Activated T-helper 9 cell treated with anti-CD3 and anti-CD28 coated beads, Interleukin-2, amount 50 U/mL, for 16 hours (primary cell): ENCODE data around the gene MORN2.

ENCODE experiments used
- DNase-seq: peaks from one replicate; pipeline ENCODE4 v3.0.0-alpha.2; 2020; ENCODE audit warnings: low read depth

The MORN2 gene

DNA sequence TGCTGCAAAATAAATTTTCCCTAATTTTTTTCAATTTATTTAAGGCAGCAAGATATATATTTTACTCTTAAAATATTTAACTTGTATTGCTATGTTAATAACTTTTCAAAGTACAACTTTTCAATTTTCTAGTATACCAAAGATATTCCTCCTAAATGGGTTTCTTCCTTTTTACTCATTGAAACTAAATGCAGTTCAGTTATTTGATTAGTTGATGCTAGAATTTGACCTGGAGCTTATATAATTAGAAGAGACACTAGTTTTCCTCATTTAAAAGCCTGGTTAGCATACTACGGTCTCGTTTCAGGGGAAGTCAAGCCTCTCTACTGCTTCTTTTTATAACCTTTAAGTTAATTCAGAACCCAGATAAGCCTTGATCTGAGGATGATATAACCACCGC, 13.8 kb downstream of the MORN2 start, which contains the start of gene ARHGEF33:
Gene ARHGEF33 (plus strand): TSS at position 301 of the 400 bp plus-strand sequence. CDS start 29,573 bp downstream, outside the sequence.
- DNase-seq: no peak

DNA sequence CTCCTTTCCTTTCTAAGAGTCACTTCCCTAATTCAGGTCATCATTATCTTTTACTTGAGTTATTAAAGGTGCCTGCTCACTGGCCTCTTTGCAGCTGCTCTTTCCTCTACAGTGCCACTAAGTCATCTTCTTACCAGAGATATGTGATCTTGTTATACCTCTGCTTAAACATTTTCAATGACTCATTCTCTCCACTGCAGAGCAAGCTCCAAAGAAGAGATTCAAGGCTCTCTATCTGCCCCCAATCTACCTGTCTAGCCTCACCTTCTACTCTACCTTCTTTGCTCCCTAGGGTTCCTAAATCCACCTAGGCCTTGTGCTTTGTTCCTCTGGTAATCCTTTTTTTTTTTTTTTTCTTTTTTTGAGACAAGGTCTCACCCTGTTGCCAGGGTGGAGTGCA, 17.0 kb downstream of the MORN2 start:
- no peak for DNase-seq

DNA sequence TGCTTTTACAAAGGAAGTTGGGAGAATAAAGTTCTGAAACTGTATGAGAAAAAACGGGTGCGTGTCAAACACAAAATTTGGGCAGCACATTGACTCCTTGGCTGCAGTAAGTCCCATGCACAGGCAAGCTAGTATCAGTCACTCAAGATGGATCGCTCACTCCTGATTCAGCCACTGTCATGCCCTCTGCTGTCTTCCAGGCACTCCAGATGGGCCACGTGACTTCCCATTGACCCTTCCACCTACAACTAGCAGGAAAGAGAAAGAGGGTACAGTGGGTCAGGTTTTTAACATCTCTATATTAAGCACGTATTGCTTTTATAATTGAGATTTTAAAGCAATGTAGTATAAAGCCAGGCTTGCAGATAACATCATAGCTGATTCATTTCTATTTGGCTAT, 22.5 kb downstream of the MORN2 start:
- DNase-seq: no peak

DNA sequence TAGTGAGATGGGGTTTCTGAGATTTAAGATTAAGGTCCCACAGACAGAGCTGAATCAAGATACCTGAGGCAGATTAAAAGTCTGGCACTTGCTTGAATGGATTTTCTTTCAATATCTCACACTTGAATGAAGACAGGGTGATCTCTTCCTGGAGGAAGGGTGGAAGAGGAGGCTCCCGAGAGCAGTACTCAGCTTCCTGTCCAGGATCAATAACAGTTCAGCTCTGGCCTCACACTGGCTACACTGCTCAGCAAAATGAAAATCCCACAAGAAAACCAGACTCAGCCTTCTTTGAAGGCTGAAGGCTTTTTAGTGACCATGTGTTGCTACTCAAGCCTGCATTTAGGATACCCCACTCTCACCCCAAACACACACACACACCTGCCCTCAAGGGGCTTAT, 24.9 kb downstream of the MORN2 start:
- DNase-seq: no peak

DNA sequence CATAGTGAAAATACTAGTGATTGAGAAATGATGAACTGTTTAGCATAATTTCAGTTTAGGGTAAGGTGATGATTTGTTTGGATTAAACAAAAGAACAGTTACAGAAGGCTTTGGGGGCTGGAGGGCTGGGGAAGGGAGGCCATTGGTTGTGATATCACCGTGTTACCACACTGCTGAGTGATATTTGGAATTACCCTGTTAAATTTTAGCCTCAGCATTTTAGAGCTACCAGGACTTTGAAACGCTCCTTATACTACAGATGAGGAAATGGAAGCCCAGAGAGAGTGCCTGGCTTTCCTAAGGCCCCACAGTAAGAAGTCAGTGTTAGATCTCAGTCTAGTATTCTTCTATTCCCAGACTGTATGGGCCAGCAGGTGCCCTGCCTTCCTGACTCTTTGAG, 29.5 kb downstream of the MORN2 start:
- no peak for DNase-seq

DNA sequence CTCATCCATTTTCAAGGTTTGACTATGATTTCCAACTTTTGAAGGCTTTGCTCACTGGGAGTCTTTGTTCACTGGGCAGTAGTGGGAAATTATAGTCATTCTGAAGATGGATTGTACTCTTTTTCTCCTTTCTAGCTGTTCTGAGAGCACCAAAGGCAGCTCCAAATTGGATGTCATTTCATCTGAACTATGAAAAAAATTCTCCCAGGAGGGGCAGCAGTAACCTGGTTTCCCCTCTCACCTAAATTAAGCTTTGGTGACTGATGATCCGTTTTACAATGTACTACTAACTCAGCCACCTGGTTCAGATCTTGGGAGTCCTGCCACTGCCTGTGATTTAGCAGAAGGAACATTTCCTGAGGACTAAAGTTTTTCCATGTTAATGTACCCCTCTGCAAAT, 31.5 kb downstream of the MORN2 start:
- DNase-seq: no peak

DNA sequence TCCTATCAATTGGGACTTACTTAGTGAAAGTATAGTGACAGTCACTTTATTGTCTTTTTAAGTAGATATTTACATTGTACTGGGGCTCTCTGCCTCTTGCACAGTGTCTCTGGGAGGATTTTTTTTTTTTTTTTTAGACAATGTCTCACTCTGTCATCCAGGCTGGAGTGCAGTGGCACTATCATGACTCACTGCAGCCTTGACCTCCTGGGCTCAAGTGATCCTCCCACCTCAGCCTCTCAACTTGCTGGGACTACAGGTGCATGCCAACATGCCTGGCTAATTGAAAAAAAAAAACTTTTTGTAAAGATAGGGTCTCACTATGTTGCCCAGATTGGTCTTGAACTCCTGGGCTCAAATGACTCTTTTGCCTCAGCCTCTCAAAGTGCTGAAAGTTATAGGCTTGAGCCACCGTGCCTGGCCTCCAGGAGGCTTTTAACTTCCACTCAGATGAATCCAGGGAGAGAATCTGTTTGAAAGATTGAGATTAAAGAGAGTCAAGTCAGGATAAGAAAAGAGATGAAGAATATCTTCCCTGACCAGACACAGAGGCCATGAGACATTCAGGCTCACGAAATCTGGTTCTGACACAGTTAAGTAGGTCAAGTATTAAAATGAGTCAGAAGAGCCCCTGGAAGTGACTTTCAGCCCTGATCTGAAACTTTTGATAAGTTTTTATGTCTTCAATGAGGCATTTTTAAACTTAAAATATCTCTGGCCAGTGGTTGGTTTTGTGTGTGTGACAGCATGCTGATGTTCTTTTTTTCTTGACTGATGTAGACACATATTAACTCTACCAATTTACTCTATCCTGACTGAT, 32.2 kb downstream of the MORN2 start:
- no peak for DNase-seq

DNA sequence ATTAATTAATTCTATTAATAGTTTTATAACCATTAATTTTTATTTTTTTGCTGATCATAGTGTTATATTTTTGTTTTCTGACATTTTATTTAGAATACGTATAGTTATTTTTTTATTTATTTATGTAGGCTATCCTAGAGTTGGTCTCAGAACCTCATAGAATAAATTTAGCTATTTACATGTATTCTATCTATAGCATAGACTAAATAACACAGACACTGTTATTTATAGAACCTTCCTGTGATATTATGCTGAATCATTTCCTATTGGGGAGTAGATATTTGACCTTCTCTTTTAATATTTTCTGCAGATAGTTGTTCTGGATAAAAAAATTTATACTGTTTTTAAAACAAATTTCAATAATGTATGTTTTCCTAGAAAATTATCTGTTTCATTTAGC, 34.1 kb downstream of the MORN2 start:
- no peak for DNase-seq

DNA sequence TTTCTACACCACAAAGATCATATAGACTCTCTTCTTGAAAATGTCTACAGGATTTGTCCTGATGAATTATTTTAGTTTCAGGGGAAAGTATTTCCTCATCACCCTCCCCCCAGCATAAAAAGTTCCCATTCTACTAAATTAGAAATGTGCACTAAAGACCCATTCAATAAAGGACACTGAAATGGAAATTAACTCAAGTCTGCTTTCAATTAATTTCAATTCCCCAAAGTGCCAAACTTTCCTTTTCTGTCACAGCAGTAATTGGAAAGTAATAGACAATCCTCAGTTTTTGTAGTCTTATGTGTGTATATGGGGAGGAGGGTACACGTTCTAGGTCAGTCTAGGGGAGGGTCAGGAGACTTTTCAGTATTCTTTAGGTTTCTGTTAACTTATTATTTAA, 35.4 kb downstream of the MORN2 start:
- no peak for DNase-seq

DNA sequence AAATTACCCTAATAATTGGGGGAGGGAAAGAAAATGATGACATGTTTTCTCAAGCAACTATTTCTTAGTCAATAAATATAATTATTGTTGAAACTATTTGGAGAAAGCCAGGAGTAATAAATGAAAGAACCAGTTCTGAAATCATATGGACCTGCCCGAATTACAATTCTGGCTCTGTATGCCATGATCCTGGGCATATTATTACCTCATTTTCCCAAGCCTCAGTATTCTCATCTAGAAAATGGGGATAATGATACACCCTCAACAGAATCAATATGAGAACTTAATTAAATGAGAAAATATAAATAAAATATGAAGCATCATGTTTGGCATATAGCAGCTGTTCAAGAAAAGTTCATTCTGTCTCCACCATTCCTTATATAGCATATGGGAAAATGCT, 36.8 kb downstream of the MORN2 start:
- no peak for DNase-seq

DNA sequence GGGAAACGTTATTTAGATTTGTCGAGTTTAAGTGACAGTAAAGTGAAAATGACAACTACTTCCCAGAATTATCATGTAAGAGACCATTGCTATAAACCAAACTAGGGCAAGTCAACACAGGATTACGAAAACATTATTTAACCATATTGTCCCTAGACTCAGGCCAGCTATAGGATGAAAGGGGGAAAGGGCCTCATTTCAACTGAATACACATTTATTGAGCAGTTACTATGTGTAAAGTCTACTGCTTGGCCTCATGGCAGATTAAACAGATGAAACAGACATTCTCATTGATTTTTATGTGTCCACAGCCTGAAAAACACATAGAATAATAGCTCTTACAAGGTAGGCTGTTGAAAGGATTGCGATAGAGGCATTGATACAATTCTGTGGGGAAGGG, 46.6 kb downstream of the MORN2 start:
- no peak for DNase-seq

DNA sequence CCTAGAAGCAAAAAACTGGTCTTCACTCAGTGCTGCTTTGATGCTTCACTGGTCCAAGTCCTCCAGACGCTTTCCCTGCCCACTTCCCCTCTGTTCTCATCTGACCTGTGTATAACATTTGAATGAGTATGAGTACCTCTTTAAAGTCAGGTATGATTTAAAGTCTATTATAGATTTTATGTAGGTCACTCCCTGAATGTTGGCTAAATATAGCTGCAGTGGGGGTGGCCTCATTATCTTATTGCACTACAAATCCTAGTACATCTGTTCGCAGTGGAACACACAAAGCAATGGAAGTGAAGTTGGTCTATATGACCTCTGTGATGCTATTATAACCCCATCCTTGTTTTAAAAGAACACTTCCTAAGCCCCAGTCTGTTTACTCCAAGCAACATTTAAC, 47.1 kb downstream of the MORN2 start:
- DNase-seq: no peak

DNA sequence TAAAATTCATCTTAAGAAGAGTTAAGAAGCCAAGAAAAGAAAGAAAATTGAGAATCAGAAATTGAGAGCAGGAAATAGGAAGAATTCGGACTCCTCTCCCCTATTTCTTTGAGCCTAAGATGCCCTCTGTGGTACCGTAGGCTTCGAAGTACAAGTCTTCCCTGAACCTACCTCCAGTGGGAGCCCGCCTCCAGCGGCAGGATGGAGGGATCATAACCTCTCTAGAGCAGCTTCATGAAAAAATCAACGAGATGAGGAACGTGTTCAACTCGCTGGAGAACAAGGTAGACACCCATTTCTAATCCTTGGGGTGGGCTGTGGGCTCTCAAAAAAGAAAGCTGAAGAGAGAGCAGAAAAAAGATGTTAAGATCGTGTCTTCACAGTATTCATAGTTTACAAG, 50.2 kb downstream of the MORN2 start:
- no peak for DNase-seq

DNA sequence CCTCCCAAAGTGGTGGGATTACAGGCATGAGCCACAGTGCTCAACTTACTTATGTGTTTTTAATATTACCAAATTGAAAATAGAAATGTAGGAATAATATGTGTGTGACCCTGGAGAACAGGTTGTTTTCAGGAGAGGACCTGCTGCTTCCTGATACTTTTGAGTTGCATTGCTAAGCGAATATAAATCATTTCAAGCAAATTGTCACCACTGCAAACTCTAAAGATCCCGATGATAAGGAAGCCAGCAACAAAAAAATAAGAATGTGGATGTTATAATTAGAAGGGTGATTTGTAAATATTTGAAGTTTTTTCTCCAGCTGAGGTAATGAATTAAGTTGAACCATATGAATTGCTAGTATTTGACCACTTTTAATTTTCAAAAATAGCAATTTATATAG, 54.8 kb downstream of the MORN2 start:
- DNase-seq: no peak
